Mesendoderm (in vitro differentiated cells): ENCODE data around the gene CFAP97D2.

Experiments
- DNase-seq: peaks from one replicate; pipeline ENCODE4 v3.0.0; 2013
- H2AK5ac ChIP-seq: 2 replicates; pipeline ENCODE4 v1.6.1; 2013; ENCODE audit warnings: low read length, inconsistent platforms
- H2BK120ac ChIP-seq: 2 replicates; pipeline ENCODE4 v1.6.1; 2013; ENCODE audit warnings: low read depth, mild to moderate bottlenecking, low read length, moderate library complexity, mixed read lengths
- H2BK15ac ChIP-seq: replicated peaks from 2 replicates; pipeline ENCODE4 v1.6.1; 2013; ENCODE audit warnings: low read depth, mild to moderate bottlenecking, moderate library complexity
- H2BK5ac ChIP-seq: 2 replicates; pipeline ENCODE4 v1.6.1; 2013; ENCODE audit warnings: low read length, inconsistent platforms
- H3K18ac ChIP-seq: 2 replicates; pipeline ENCODE4 v1.6.1; 2013; ENCODE audit warnings: mild to moderate bottlenecking, low read length, mixed read lengths
- H3K23ac ChIP-seq: one replicate; pipeline ENCODE4 v1.6.1; 2013; ENCODE audit warnings: low read length
- H3K27ac ChIP-seq: 2 replicates; pipeline ENCODE4 v1.5.1; 2013; ENCODE audit warnings: low read depth, mild to moderate bottlenecking, inconsistent platforms, low read length, moderate library complexity
- H3K27me3 ChIP-seq: 2 replicates; pipeline ENCODE4 v1.6.1; 2013; ENCODE audit warnings: low read length, control low read depth, mild to moderate bottlenecking, inconsistent platforms; ENCODE audit not compliant: insufficient read depth, poor library complexity
- H3K36me3 ChIP-seq: 2 replicates; pipeline ENCODE4 v1.6.1; 2013; ENCODE audit warnings: low read length, inconsistent platforms; ENCODE audit not compliant: control insufficient read depth, insufficient read depth
- H3K4ac ChIP-seq: one replicate; pipeline ENCODE4 v1.6.1; 2013; ENCODE audit warnings: low read depth, mild to moderate bottlenecking, low read length, moderate library complexity
- H3K4me1 ChIP-seq: 2 replicates; pipeline ENCODE4 v1.6.1; 2013; ENCODE audit warnings: low read depth, low read length, inconsistent platforms; ENCODE audit not compliant: control insufficient read depth
- H3K4me2 ChIP-seq: 2 replicates; pipeline ENCODE4 v1.6.1; 2013; ENCODE audit warnings: low read length
- H3K4me3 ChIP-seq: 2 replicates; pipeline ENCODE4 v1.5.1; 2013; ENCODE audit warnings: mild to moderate bottlenecking, low read length
- H3K56ac ChIP-seq: one replicate; pipeline ENCODE4 v1.6.1; 2013; ENCODE audit warnings: low read length
- H3K79me1 ChIP-seq: 2 replicates; pipeline ENCODE4 v1.6.1; 2013; ENCODE audit warnings: low read length, inconsistent platforms
- H3K79me2 ChIP-seq: 2 replicates; pipeline ENCODE4 v1.6.1; 2013; ENCODE audit warnings: mild to moderate bottlenecking, low read length; ENCODE audit not compliant: control insufficient read depth, insufficient read depth
- H3K9ac ChIP-seq: 2 replicates; pipeline ENCODE4 v1.6.1; 2013; ENCODE audit warnings: low read length, inconsistent platforms
- H4K5ac ChIP-seq: one replicate; pipeline ENCODE4 v1.6.1; 2013; ENCODE audit warnings: low read length
- H4K8ac ChIP-seq: one replicate; pipeline ENCODE4 v1.6.1; 2013; ENCODE audit warnings: low read depth, mild to moderate bottlenecking, control low read depth, low read length, moderate library complexity
- WGBS: extraction: QIAGEN DNeasy Blood & Tissue Kit; methylation state at CpG from one replicate; pipeline ENCODE4 v1.1.7; 2013; ENCODE audit warnings: low lambda C conversion rate, missing lambda C conversion rate; ENCODE audit not compliant: insufficient coverage; ENCODE audit errors: extremely low coverage; 5-methylcytosine and 5-hydroxymethylcytosine counted together

The CFAP97D2 gene

DNA sequence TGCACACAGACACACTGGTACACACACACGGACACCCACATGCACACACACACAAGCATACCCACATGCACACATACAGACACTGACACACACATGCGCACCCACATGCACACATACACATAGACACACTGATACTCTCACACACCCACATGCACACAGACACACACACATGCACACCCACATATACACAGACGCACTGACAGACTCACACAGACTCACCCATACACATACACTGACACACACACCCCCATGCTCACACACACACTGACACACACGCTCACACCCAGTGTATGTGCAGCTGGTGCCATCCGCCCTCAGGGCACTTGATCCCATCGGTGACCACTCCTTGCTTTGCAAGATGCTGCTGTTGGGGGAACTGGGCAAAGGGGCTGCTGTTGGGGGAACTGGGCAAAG, 36.9 kb upstream of the CFAP97D2 start:
- no peak overlapping the region for H2AK5ac ChIP-seq
- no peaks in the 10 kb centered on the region for H3K4me1 ChIP-seq
- H2BK120ac ChIP-seq: no peak overlapping the region

DNA sequence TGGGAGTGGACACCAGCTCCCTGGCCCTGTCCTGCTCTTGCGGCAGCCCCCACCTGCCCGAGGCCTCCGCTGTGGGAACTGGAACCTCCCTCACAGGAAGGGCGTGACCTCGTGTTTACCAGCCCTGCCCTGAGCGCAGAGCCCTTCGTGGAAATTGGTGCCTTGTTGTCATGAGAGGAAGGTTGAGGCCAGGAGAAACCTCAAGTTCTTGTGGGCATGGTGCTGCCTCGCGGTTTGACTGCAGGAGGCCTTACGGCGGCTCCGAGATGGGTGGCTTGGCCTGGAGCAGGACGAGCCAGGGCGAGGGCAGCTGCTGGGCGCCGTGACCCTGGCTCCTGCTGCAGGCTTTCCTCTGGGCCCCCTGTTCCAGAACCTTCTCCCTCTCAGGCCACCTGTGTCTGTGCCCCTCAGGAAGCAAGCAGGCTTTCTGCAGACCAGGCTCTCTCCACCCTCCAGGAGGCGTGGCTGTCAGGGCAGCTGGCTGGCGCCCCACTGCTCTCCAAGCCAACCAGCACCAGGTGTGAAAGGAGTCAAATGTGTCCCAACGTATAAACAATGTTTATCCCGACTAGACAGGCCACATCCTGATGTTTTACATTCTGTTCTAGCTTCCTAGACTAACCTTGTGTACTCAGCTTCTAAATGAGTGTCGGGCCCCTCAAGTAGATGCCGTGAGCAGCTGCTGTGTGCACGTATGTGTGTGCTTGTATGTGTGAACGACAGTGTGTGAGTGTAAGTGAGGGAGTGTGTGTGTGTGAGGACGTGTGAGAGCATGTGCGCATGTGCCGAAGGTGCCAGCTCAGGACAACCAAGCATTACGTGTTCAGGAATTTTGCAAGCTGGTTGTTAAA, 36.2 kb upstream of the CFAP97D2 start:
- Histone ChIP-seq H3K36me3 (no peaks in the 10 kb centered on the region), H4K8ac (no peak overlapping the region), H3K4me1 (no peaks in the 10 kb centered on the region), H3K23ac (no peak overlapping the region), H3K56ac (no peak overlapping the region), H2BK120ac (no peak overlapping the region), H3K4me2 (no peak overlapping the region), H4K5ac (no peak overlapping the region), H3K9ac (no peak overlapping the region), H3K4me3 (no peak overlapping the region), H3K27ac (no peak overlapping the region), H2AK5ac (no peak overlapping the region), H3K18ac (no peak overlapping the region), H2BK5ac (no peak overlapping the region), H3K79me2 (no peaks in the 10 kb centered on the region), H3K27me3 (no peaks in the 10 kb centered on the region), H3K4ac (no peak overlapping the region), H2BK15ac (no peak overlapping the region), H3K79me1 (no peaks in the 10 kb centered on the region)
- no peak for DNase-seq
- WGBS: no CpG with 5 or more reads among the region's 28 CpGs

More for the DNA sequence above, 36.9 kb upstream of the CFAP97D2 start:
- Histone ChIP-seq H2BK5ac (no peak overlapping the region), H3K4me3 (no peak overlapping the region), H2BK15ac (no peak overlapping the region), H3K79me1 (no peaks in the 10 kb centered on the region), H3K9ac (no peak overlapping the region), H3K36me3 (no peaks in the 10 kb centered on the region), H3K4ac (no peak overlapping the region), H3K27ac (no peak overlapping the region), H3K4me2 (no peak overlapping the region), H3K27me3 (no peaks in the 10 kb centered on the region), H3K23ac (no peak overlapping the region), H4K5ac (no peak overlapping the region), H3K56ac (no peak overlapping the region), H3K79me2 (no peaks in the 10 kb centered on the region), H3K18ac (no peak overlapping the region), H4K8ac (no peak overlapping the region)
- no peak for DNase-seq
- WGBS: no CpG with 5 or more reads among the region's 6 CpGs

DNA sequence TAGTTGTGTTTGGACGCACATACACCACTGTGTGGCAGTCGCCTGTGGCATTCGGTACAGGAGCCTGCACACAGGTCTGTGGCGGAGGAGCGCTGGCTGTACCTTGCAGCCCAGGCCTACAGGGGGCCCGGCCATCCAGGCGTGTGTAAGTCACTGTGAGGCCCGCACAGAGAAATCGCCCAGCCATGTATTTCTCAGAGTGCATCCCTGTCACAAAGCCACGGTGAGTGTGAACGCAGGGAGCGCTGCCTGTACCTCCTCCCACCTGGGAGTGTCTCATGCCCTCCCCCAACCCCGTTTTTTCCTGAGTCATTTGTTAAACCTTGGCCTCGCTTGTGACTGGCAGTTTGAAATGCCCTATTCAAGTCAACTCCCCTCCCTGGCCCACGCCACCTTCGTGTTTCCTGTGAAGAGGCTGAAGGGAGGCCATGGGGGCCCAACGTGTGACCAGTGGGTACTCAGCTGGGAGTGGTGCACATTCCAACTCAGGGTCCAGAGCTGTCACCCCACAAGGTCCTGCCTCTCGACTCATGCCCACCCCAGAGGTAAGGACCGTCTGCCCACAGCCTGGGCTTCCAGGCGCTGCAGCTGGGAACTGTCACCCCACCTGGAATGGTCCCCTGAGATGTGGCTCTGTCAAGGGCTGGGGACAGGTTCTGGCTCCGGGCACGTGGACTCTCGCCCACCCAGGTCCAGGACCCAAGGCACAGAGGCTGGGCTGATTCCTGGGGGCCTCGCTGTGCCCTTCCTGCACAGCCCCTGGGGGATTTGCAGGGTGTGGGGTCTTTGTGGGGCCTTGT, 35.1 kb upstream of the CFAP97D2 start:
- Histone ChIP-seq H3K23ac (no peak overlapping the region), H3K4me1 (no peaks in the 10 kb centered on the region), H3K4ac (no peak overlapping the region), H3K79me1 (no peaks in the 10 kb centered on the region), H2BK5ac (no peak overlapping the region), H3K18ac (no peak overlapping the region), H3K79me2 (no peaks in the 10 kb centered on the region), H2AK5ac (no peak overlapping the region), H3K4me2 (no peak overlapping the region), H2BK15ac (no peak overlapping the region), H3K56ac (peak overlapping the region; percentile 25), H3K4me3 (no peak overlapping the region), H3K36me3 (no peaks in the 10 kb centered on the region), H3K27me3 (no peaks in the 10 kb centered on the region), H4K8ac (no peak overlapping the region), H2BK120ac (no peak overlapping the region), H3K27ac (no peak overlapping the region), H3K9ac (no peak overlapping the region), H4K5ac (no peak overlapping the region)
- peak; percentile 71 for DNase-seq
- WGBS: no CpG with 5 or more reads among the region's 24 CpGs

DNA sequence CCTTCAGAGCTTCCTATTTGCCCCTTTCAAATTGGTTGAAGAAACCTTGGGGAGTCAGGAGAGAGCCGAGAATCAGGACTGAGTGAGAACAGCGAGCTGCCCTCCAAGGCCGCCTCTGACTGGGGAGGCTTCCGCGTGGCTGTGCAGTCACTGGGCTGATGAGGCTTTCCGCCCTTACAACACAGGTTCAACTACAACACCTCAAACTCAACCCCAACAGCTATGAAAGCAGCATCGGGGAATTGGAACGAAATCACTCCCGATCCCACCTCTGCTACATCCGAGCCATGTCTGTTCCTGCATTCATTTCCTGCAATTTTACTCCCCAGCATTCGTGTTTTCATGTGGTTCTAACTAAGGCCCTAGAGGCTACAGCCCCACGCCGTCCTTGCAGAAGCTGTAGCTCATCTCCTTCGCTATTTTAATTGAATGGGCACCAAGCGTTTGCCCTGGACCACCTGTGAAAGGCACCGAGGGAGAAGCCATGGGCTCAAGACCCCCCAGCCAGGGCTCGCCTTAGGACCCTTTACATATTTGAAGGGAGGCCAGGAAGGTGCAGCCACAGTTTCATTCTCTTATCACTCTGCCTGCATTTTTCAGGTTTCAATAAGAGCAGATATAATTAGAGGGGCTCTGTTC, 34.3 kb upstream of the CFAP97D2 start:
- Histone ChIP-seq H3K23ac (no peak overlapping the region), H2BK15ac (no peak overlapping the region), H3K36me3 (no peaks in the 10 kb centered on the region), H3K9ac (no peak overlapping the region), H3K4me1 (no peaks in the 10 kb centered on the region), H3K27ac (no peak overlapping the region), H4K8ac (no peak overlapping the region), H2BK120ac (no peak overlapping the region), H3K79me2 (no peaks in the 10 kb centered on the region), H3K18ac (no peak overlapping the region), H3K27me3 (no peaks in the 10 kb centered on the region), H2BK5ac (no peak overlapping the region), H3K79me1 (no peaks in the 10 kb centered on the region), H3K4me2 (no peak overlapping the region), H3K4me3 (no peak overlapping the region), H2AK5ac (no peak overlapping the region), H3K56ac (no peak overlapping the region), H3K4ac (no peak overlapping the region), H4K5ac (no peak overlapping the region)
- no CpG with 5 or more reads among the region's 17 CpGs for WGBS
- DNase-seq: no peak

DNA sequence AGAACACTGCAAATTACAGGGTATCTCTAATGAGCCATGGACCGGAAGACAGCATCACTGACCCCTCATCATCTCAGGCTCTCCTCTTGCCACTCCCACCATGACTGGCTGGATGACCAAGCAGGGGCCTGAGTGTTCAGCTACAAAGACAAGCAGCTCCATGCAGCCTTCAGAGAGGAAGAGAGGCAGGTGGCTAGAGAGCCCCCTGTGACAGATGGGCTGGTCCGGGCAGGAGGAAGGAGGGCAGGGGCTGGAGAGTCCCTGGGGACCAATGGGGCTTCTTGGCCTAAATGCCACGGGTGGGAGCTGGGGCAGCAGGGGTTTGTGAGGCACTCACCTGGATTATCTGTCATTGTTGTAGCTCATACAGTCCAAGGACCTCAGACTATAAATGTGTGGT, 33.8 kb upstream of the CFAP97D2 start:
- Histone ChIP-seq H3K4ac (no peak overlapping the region), H3K4me1 (no peaks in the 10 kb centered on the region), H3K36me3 (no peaks in the 10 kb centered on the region), H4K8ac (no peak overlapping the region), H3K27me3 (no peaks in the 10 kb centered on the region), H3K27ac (no peak overlapping the region), H3K79me2 (no peaks in the 10 kb centered on the region), H4K5ac (no peak overlapping the region), H3K18ac (no peak overlapping the region), H2BK5ac (no peak overlapping the region), H3K9ac (no peak overlapping the region), H3K4me3 (no peak overlapping the region), H3K4me2 (no peak overlapping the region), H2AK5ac (no peak overlapping the region), H2BK15ac (no peak overlapping the region), H2BK120ac (no peak overlapping the region), H3K79me1 (no peaks in the 10 kb centered on the region), H3K56ac (no peak overlapping the region), H3K23ac (no peak overlapping the region)
- no CpG with 5 or more reads among the region's 3 CpGs for WGBS
- DNase-seq: no peak
